Hair follicular keratinocyte (primary cell): ENCODE data around the gene PRKAB1. TPM values are rescaled to one million over a fixed set of nuclear protein-coding genes. Genes with fewer than 3 reads are reported as not detected.

Experiments used
- total RNA-seq: library from RNA; depleted of rRNA; stranded (reverse); fragments of >200 nt; gene quantifications from 2 replicates; pipeline ENCODE4 v1.2.3, GENCODE V29; 2015

The PRKAB1 gene
- 12.7 and 17.7 TPM in 2 replicates for total RNA-seq

GRCh38 chr12:119667577-119668323 lies at the start of gene PRKAB1:
Gene PRKAB1 (plus strand): TSS chr12:119668133. CDS start chr12:119668245, 112 bp downstream.

Other genes with a start within 250 kb of the PRKAB1 start
- under 0.01 TPM in 1 of 2 replicates, not detected in the other for gene TMEM233, start 74.4 kb upstream of the PRKAB1 start, total RNA-seq
- 8.4 and 16.1 TPM in 2 replicates for gene CIT, start 209.2 kb downstream of the PRKAB1 start, total RNA-seq